Psoas muscle (tissue), 8 donors: Measurements from ENCODE around the gene OTUD3. TPM values are rescaled to one million over a fixed set of nuclear protein-coding genes. Genes with fewer than 3 reads are reported as not detected.
"Not testable (repeated sequence)": the region's sequence is repeated elsewhere in the genome, so short reads cannot be mapped to it uniquely, and the experiment has no call there.

Experiments
- ATAC-seq, 4 donors: fragments of 200-7000 bp; cut with Tn5 transposase; one replicate each; pipeline ENCODE4 v1.9.1; 2020; ENCODE audit warnings: moderate library complexity in 3 of 4, mild to moderate bottlenecking in 2 of 4
- DNase-seq, 2 donors: peaks; one replicate each; pipeline ENCODE4 v3.0.0-alpha.2; 2020
- H3K27ac ChIP-seq: fragments of 200-600 bp; one replicate; pipeline ENCODE4 v1.8.0; 2022
- H3K27me3 ChIP-seq, 3 donors: fragments of 200-600 bp in 1 of 3; one replicate each; pipeline versions ENCODE4 v1.6.1 to v1.8.0; 2013 to 2022; ENCODE audit warnings: low read length in 2 of 3, mild to moderate bottlenecking in 2 of 3, moderate library complexity in 1 of 3; ENCODE audit not compliant: insufficient read depth in 3 of 3
- H3K36me3 ChIP-seq, 2 donors: fragments of 200-600 bp in 1 of 2; one replicate each; pipeline versions ENCODE4 v1.6.1 to v1.8.0; 2013 to 2022; ENCODE audit warnings: low read depth in 1 of 2, mild to moderate bottlenecking in 1 of 2, moderate library complexity in 1 of 2; ENCODE audit not compliant: insufficient read depth in 1 of 2
- H3K4me1 ChIP-seq: fragments of 200-600 bp; one replicate; pipeline ENCODE4 v1.8.0; 2022
- H3K4me3 ChIP-seq: fragments of 200-600 bp; one replicate; pipeline ENCODE4 v1.8.0; 2022; ENCODE audit warnings: mild to moderate bottlenecking
- H3K9me3 ChIP-seq: fragments of 200-600 bp; one replicate; pipeline ENCODE4 v1.8.0; 2022
- CTCF ChIP-seq: fragments of 200-600 bp; IDR thresholded peaks from one replicate; pipeline ENCODE4 v1.8.0; 2022; ENCODE audit warnings: antibody characterized with exemption
- WGBS, 3 donors: extraction: QIAGEN DNeasy Blood & Tissue Kit; methylation state at CpG; one replicate each; pipeline versions ENCODE4 v1.1.6 to v1.1.7; 2013; 5-methylcytosine and 5-hydroxymethylcytosine counted together
- intact Hi-C, 2 donors: fragments of 100-400 bp; cut with DNase I; formaldehyde crosslinking; loops; one replicate each; pipeline versions ENCODE4 v1.11.0 to v1.14.2; 2022
- polyA plus RNA-seq, 3 donors: library from polyadenylated mRNA; stranded (reverse); fragments of 200-250 nt; gene quantifications; one replicate each; pipeline ENCODE4 v1.2.3, GENCODE V29; 2013
- total RNA-seq, 4 donors: library from RNA; stranded (reverse); fragmentation: NEBNext Ultra II Directional in 2 of 4; extraction: Animal tissue kit (Norgen Biotek cat#: 25700) in 2 of 4; gene quantifications; one replicate each; pipeline versions ENCODE4 v1.2.1 to v1.2.4, GENCODE V29; 2021 to 2023
- donor health status: healthy with polysubstance abuse.
- donor health status: DM: no; HTN: no; CAD: no; lungs with moderate emphysema.
- donor health status: Bipolar disorder and iron deficiency.
- donor health status: healthy.
- donor health status: DM: yes; HTN: yes; CAD: no.
- donor health status: DM: no; HTN: no; CAD: no.
- donor health status: DM: no; HTN: no; CAD: no.
- donor health status: DM: yes; HTN: yes; CAD: no.

The OTUD3 gene
- total and polyA plus RNA-seq, 7 donors: 2.3 to 7.6 (median 6.1) TPM

GRCh38 chr1:19923953-19924346 lies 41.8 kb downstream of the OTUD3 start:
- intact Hi-C loops: no loop called here
- TF ChIP-seq CTCF: no peak
- no peak for ATAC-seq
- WGBS, 3 donors: 67 to 71% (median 71%) methylated on average over 13 of the region's 13 CpGs
- H3K9me3 ChIP-seq: no peaks in the 10 kb centered on the region
- no peak overlapping the region for H3K27ac ChIP-seq
- no peaks in the 10 kb centered on the region for H3K36me3 ChIP-seq
- no peak for DNase-seq
- no peak overlapping the region for H3K4me3 ChIP-seq
- no peaks in the 10 kb centered on the region for H3K4me1 ChIP-seq
- peaks cover 0 to 6% (median 2%) of the 10 kb centered on the region in 3 donors for H3K27me3 ChIP-seq

- intact Hi-C loops: no loop called here
- H3K27me3 ChIP-seq: peaks cover 0 to 6% (median 2%) of the 10 kb centered on the region in 3 donors
- TF ChIP-seq CTCF: no peak
- ATAC-seq (no peak), DNase-seq (no peak)
- no peaks in the 10 kb centered on the region for H3K4me1 ChIP-seq
- H3K4me3 ChIP-seq: no peak overlapping the region
- no peak overlapping the region for H3K27ac ChIP-seq
- 69 to 79% (median 72%) methylated on average over 7 of the region's 7 CpGs for WGBS, 3 donors
- no peaks in the 10 kb centered on the region for H3K36me3 ChIP-seq
- no peaks in the 10 kb centered on the region for H3K9me3 ChIP-seq
Observed at GRCh38 chr1:19925342-19926070, 43.3 kb downstream of the OTUD3 start.

- H3K27ac ChIP-seq: no peak overlapping the region
- intact Hi-C loops: no loop called here
- ATAC-seq: no peak
- no peaks in the 10 kb centered on the region for H3K36me3 ChIP-seq
- no peak for TF ChIP-seq CTCF
- H3K27me3 ChIP-seq: peaks cover 0 to 6% (median 2%) of the 10 kb centered on the region in 3 donors
- no peak for DNase-seq
- H3K4me3 ChIP-seq: no peak overlapping the region
- WGBS, 3 donors: 63 to 67% (median 66%) methylated on average over 8 of the region's 8 CpGs
- H3K4me1 ChIP-seq: no peaks in the 10 kb centered on the region
- no peaks in the 10 kb centered on the region for H3K9me3 ChIP-seq
Observed at GRCh38 chr1:19926296-19927129, 44.3 kb downstream of the OTUD3 start.

GRCh38 chr1:19927130-19927421 lies 44.9 kb downstream of the OTUD3 start:
- H3K36me3 ChIP-seq, DNase-seq, intact Hi-C loops, H3K4me3 ChIP-seq, H3K4me1 ChIP-seq, H3K9me3 ChIP-seq, H3K27ac ChIP-seq, ATAC-seq, H3K27me3 ChIP-seq: not testable (repeated sequence)
- WGBS, 3 donors: 67 to 78% (median 71%) methylated on average over 3 of the region's 3 CpGs

- DNase-seq (no peak), ATAC-seq (no peak)
- no peak overlapping the region for H3K27ac ChIP-seq
- H3K27me3 ChIP-seq: no peaks in the 10 kb centered on the region
- no peak overlapping the region for H3K4me3 ChIP-seq
- H3K9me3 ChIP-seq: peaks cover 4% of the 10 kb centered on the region
- no peaks in the 10 kb centered on the region for H3K4me1 ChIP-seq
- WGBS, 3 donors: 0 to 98% (median 0%) methylated on average over 1 of the region's 1 CpG
- TF ChIP-seq CTCF: no peak
- intact Hi-C loops: no loop called here
- H3K36me3 ChIP-seq: no peaks in the 10 kb centered on the region
Observed at GRCh38 chr1:19932866-19933265, 50.7 kb downstream of the OTUD3 start.
